Measurements from ENCODE around the gene TNNT1. TPM values are rescaled to one million over a fixed set of nuclear protein-coding genes. Genes with fewer than 3 reads are reported as not detected.
A peak's percentile ranks its signal among the peaks of the same experiment; 100 is the strongest.

The TNNT1 gene
- total RNA-seq, 4 donors from 2014 or later = 13.6 to 46.7 (median 19.6) TPM

DNA sequence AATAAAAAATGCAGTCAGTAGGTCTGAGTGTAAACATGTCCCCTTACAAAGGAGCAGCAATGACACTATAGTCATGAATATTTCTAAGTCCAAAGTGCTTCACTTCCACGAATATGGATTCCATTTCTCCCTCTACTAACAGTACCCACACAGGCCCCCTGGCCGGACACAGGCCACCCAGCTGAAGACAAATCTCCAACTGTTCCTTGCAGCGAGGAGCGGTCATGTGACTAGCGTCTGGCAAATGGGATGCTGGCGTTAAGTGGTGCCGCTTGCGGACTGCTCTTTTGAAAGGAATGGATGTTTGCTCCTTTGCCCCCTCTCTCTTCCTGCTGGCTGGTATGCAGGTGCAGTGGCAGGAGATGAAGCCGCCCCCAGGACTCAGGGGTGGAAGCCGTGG, 47.7 kb downstream of the TNNT1 start:
- H3K27ac ChIP-seq = no peak overlapping the region
- no peaks in the 10 kb centered on the region for H3K27me3 ChIP-seq
- no peak for TF ChIP-seq POLR2AphosphoS5 (IDR thresholded peaks at IDR 0.05)
- H3K4me1 ChIP-seq = no peaks in the 10 kb centered on the region
- no peak overlapping the region for H3K4me3 ChIP-seq
- no peak for DNase-seq (ENCODE audit: low spot score in 2 of 2)
- WGBS = 85% methylated on average over 10 of the region's 10 CpGs
- H3K9me3 ChIP-seq = no peaks in the 10 kb centered on the region
- H3K36me3 ChIP-seq = peaks cover 34% of the 10 kb centered on the region

DNA sequence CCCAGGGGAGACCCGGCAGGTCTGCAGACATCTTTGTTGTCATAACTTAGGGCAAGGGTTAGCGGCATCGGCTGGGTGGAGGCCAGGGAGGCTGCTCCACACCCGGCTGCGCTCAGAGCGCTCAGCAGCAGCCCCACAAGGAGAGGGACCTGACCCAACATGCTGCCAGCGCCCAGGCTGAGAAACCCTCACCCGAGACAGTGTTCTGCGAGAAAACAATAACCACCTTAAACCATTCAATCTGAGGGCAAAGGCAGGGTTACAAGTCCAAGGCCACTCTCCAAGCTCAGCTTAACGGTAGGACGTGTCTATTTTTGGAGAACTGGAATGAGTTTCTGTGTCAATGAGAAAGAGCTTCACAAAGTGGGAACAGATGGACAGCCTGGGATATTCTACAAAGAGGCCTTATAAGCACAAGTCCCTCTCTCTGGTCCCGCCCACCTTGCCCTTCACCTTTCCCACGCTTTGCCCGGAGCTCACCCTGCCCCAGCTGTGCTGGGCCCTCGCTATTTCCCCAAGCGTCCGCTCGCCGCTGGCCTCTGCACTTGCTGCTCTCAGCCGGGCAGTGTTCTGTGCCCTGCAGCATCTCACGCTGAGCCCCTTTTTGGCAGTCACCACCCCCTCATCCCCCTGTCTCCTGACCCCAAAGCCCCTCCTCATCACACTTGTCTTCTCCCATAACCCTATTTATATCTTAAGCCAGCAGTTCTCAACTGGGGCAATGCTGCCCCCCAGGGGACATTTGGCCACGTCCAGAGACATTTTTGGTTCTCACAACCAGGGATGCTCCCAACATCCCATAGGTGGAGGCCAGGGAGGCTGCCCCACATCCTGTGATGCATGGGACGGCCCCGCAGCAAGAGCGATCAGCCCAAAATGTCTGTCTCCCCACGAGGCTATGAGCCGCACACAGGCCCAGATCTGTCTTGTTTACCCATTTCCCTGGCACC, 49.2 kb downstream of the TNNT1 start:
- no peak overlapping the region for H3K4me3 ChIP-seq
- H3K4me1 ChIP-seq = no peaks in the 10 kb centered on the region
- H3K27ac ChIP-seq = no peak overlapping the region
- WGBS = 81% methylated on average over 19 of the region's 27 CpGs
- no peak for DNase-seq (ENCODE audit: low spot score in 2 of 2)
- no peak for TF ChIP-seq POLR2A (IDR thresholded peaks at IDR 0.05)
- TF ChIP-seq, protein P1, sequence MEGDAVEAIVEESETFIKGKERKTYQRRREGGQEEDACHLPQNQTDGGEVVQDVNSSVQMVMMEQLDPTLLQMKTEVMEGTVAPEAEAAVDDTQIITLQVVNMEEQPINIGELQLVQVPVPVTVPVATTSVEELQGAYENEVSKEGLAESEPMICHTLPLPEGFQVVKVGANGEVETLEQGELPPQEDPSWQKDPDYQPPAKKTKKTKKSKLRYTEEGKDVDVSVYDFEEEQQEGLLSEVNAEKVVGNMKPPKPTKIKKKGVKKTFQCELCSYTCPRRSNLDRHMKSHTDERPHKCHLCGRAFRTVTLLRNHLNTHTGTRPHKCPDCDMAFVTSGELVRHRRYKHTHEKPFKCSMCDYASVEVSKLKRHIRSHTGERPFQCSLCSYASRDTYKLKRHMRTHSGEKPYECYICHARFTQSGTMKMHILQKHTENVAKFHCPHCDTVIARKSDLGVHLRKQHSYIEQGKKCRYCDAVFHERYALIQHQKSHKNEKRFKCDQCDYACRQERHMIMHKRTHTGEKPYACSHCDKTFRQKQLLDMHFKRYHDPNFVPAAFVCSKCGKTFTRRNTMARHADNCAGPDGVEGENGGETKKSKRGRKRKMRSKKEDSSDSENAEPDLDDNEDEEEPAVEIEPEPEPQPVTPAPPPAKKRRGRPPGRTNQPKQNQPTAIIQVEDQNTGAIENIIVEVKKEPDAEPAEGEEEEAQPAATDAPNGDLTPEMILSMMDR (IDR thresholded peaks at IDR 0.05) = no peak
- TF ChIP-seq POLR2AphosphoS5 (IDR thresholded peaks at IDR 0.05) = no peak
- TF ChIP-seq EP300 (IDR thresholded peaks at IDR 0.05) = no peak
- no peaks in the 10 kb centered on the region for H3K27me3 ChIP-seq
- peaks cover 47% of the 10 kb centered on the region for H3K36me3 ChIP-seq
- no peaks in the 10 kb centered on the region for H3K9me3 ChIP-seq

DNA sequence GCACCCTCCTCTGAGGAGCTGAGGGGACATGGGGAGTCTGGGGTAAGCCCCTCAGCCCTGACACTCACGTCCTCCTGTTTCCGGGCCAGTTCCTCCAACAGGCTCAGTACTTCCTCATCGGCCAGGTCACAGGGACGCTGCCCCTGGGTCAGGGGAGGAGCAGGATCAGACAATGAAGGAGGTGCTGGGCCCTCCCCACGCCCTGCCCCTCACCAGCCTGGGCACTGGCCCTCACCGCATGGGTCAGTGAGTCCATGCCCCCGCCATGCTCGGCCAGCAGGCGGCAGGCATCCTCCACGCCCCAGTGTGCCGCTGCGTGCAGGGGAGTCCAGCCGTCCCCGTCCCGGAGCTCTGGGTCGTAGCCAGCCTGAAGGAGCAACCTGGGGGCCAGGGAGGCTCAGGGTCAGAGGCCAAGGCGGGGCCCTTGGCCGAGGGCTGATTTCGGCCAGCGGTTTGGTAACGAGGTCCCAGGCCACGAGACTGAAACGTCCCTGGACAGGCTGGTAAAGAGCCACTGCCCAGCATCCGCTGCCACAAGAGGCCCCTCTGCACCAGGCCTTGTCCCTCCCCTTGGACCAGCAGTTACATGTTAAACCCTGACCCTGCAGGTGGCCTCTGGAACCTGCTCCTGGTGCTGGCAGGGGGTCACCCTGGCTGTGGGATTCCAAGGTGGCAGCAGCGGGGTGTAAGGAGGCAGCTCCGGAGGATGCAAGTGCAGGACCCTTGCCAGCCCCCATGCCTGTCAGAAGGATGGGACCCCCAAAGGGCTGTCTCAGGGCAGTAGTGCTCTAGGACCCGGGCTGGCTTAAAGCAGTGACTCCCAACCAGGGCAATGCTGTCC, 50.1 kb downstream of the TNNT1 start:
- no peaks in the 10 kb centered on the region for H3K4me1 ChIP-seq
- H3K27me3 ChIP-seq = no peaks in the 10 kb centered on the region
- 76% methylated on average over 16 of the region's 27 CpGs for WGBS
- TF ChIP-seq POLR2A (IDR thresholded peaks at IDR 0.05) = no peak
- no peaks in the 10 kb centered on the region for H3K9me3 ChIP-seq
- no peak overlapping the region for H3K4me3 ChIP-seq
- peaks cover 54% of the 10 kb centered on the region for H3K36me3 ChIP-seq
- no peak overlapping the region for H3K27ac ChIP-seq
- DNase-seq (ENCODE audit: low spot score in 2 of 2) = no peak

DNA sequence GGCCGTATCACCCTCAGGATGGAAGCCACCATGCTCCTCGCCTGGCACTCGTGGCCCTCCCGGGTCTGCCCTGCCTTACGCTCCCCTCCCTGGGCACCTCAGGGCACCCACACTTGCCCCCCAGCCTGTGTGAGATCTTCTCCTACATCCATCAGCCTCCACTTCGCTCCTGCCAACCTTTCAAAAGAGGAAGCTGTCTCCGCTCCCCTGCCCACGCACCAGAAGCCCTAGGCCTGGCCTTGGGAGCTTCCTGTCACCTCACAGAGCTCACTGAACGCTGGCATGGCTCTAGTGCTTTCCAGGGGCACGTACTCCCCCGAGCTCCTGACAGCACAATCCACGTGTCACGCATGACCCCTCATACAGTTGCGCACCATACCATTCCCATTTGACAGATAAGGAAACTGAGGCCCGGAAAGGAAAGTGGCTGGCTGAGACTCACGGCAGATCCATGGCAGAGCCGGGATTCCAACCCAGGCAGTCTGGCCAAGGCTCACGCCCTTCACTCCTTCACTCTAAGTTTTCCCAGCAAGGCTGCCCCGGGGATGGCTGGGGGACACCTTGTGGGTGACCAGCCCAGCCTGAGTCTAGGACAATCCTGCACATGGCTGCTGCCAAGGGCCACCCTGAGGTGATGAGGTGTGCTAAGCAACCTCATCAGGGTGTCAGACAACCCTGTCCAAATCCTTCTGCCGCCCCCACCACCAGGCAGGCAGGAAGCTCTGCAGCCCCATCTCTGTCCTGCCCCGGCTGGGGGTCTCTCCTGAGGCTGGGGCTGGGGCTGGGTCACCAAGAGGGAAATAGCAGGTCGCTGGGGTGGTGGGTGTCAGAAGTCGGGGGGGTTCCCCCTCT, 50.9 kb downstream of the TNNT1 start:
- 92% methylated on average over 20 of the region's 23 CpGs for WGBS
- Histone ChIP-seq H3K9me3 (no peaks in the 10 kb centered on the region), H3K4me3 (no peak overlapping the region), H3K27me3 (no peaks in the 10 kb centered on the region), H3K36me3 (peaks cover 49% of the 10 kb centered on the region), H3K27ac (no peak overlapping the region), H3K4me1 (no peaks in the 10 kb centered on the region)
- TF ChIP-seq POLR2AphosphoS5 (IDR thresholded peaks at IDR 0.05) (no peak), POLR2A (IDR thresholded peaks at IDR 0.05) (no peak), EP300 (IDR thresholded peaks at IDR 0.05) (no peak)
- TF ChIP-seq, protein P1 (IDR thresholded peaks at IDR 0.05) = no peak
- no peak for DNase-seq (ENCODE audit: low spot score in 2 of 2)

DNA sequence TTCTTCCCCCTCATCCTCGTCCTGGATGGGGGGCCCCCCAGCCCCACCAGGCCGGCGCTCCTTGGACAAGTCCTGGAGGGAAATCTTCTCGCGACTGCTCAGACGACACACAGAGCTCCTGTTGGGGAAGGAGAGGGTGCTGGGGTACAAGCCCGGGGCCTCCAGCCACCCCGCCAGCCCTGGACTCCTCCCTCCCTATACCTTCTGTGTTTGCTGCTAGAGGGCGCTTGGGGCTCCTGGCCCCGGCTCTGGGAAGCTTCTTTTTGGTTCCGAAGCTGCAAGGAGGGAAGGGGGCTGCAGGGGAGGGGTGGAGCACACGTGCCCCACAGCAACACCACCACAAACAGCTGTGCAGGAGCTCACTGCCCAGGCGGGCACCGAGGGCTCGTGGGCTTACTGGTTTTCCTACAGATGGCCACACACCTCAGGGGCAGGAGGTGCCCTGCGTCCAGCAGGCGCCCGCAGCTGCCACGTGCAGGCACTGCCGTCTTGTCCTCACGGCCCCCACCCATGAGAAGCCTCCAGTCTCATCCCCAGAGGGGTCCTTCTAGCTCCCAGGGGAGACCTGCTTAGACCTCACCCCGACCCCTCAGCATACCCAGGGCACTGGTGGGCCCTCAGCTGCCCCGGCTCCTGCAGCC, 52.8 kb downstream of the TNNT1 start:
- peak in 1 of 2 donors; percentile 46 for DNase-seq (ENCODE audit: low spot score in 2 of 2)
- Histone ChIP-seq H3K36me3 (peaks cover 54% of the 10 kb centered on the region), H3K4me1 (no peaks in the 10 kb centered on the region), H3K27me3 (no peaks in the 10 kb centered on the region), H3K27ac (no peak overlapping the region), H3K9me3 (no peaks in the 10 kb centered on the region), H3K4me3 (no peak overlapping the region)
- WGBS = 88% methylated on average over 16 of the region's 23 CpGs
- TF ChIP-seq POLR2A (IDR thresholded peaks at IDR 0.05) (no peak), POLR2AphosphoS5 (IDR thresholded peaks at IDR 0.05) (no peak), EP300 (IDR thresholded peaks at IDR 0.05) (no peak)
- TF ChIP-seq, protein P1 (IDR thresholded peaks at IDR 0.05) = no peak

All from suprapubic skin (tissue), 4 donors.